ENCODE measurements around the gene HMGB4. TPM values are rescaled to one million over a fixed set of nuclear protein-coding genes. Genes with fewer than 3 reads are reported as not detected.

HMGB4 gene
- total RNA-seq, 1 experiment from 2014 or later: not detected

GRCh38 chr1:33824971-33825370 is 38.9 kb upstream of the HMGB4 start:
- Histone ChIP-seq H3K27me3 (replicated peaks; ENCODE audit: control insufficient read depth, insufficient read depth, low read length) (no peaks in the 10 kb centered on the region), H3K9me3 (no peaks in the 10 kb centered on the region), H3K36me3 (ENCODE audit: control insufficient read depth, insufficient read depth, low read length) (no peaks in the 10 kb centered on the region), H3K4me1 (no peaks in the 10 kb centered on the region), H3K4me3 (ENCODE audit: low read depth, low read length) (no peak overlapping the region)
- POLR2A ChIA-PET: no interaction called here
- DNase-seq: no peak
- no peaks in the 10 kb centered on the region for H3K36me3 Mint-ChIP-seq (ENCODE audit: insufficient read depth, unreplicated experiment)
- TF ChIP-seq, protein P1, sequence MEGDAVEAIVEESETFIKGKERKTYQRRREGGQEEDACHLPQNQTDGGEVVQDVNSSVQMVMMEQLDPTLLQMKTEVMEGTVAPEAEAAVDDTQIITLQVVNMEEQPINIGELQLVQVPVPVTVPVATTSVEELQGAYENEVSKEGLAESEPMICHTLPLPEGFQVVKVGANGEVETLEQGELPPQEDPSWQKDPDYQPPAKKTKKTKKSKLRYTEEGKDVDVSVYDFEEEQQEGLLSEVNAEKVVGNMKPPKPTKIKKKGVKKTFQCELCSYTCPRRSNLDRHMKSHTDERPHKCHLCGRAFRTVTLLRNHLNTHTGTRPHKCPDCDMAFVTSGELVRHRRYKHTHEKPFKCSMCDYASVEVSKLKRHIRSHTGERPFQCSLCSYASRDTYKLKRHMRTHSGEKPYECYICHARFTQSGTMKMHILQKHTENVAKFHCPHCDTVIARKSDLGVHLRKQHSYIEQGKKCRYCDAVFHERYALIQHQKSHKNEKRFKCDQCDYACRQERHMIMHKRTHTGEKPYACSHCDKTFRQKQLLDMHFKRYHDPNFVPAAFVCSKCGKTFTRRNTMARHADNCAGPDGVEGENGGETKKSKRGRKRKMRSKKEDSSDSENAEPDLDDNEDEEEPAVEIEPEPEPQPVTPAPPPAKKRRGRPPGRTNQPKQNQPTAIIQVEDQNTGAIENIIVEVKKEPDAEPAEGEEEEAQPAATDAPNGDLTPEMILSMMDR (IDR thresholded peaks at IDR 0.05; ENCODE audit: insufficient read depth in 1 of 2, low read depth in 1 of 2, low read length in 1 of 2, severe bottlenecking in 1 of 2, unreplicated experiment in 1 of 2): no peak
- H3K27me3 Mint-ChIP-seq (ENCODE audit: insufficient read depth, unreplicated experiment): peaks cover 6% of the 10 kb centered on the region
- no peaks in the 10 kb centered on the region for H3K4me1 Mint-ChIP-seq (ENCODE audit: low read depth, unreplicated experiment)
- H3K27ac Mint-ChIP-seq (ENCODE audit: unreplicated experiment): no peak overlapping the region
- H3K9me3 Mint-ChIP-seq (ENCODE audit: unreplicated experiment): no peaks in the 10 kb centered on the region
- BruUV-seq (replicated peaks): no TSS peak
- H3K4me3 Mint-ChIP-seq (ENCODE audit: unreplicated experiment): no peak overlapping the region
- CTCF ChIA-PET: no interaction called here
- intact Hi-C loops (cut with micrococcal nuclease; ENCODE audit: unreplicated experiment): no loop called here

DNA sequence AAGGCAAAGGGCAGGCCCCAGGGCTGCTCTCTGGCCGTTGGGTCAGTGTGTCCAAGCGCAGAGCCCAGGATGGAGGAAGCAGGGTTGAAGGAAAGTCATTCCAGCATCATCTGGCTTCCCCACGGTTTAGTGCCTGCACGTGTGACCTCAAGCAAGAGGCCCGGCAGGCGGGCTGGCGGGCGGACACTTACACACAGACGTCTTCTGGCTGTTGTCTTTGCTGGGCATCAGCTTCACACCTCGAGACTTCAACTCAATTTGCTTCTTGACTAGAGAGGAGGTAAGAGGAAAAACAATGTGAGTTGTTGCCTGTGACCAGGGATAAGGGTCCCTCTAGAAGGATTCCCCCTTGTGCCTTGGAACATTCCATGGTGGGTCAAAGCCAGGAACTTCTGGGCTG is 38.4 kb upstream of the HMGB4 start:
- H3K36me3 Mint-ChIP-seq (ENCODE audit: insufficient read depth, unreplicated experiment): no peaks in the 10 kb centered on the region
- POLR2A ChIA-PET: no interaction called here
- Histone ChIP-seq H3K27me3 (replicated peaks; ENCODE audit: control insufficient read depth, insufficient read depth, low read length) (no peaks in the 10 kb centered on the region), H3K36me3 (ENCODE audit: control insufficient read depth, insufficient read depth, low read length) (no peaks in the 10 kb centered on the region), H3K4me1 (no peaks in the 10 kb centered on the region), H3K4me3 (ENCODE audit: low read depth, low read length) (no peak overlapping the region), H3K9me3 (no peaks in the 10 kb centered on the region)
- H3K4me3 Mint-ChIP-seq (ENCODE audit: unreplicated experiment): no peak overlapping the region
- DNase-seq: no peak
- H3K27me3 Mint-ChIP-seq (ENCODE audit: insufficient read depth, unreplicated experiment): peaks cover 6% of the 10 kb centered on the region
- no TSS peak for BruUV-seq (replicated peaks)
- H3K9me3 Mint-ChIP-seq (ENCODE audit: unreplicated experiment): peaks cover 3% of the 10 kb centered on the region
- intact Hi-C loops (cut with micrococcal nuclease; ENCODE audit: unreplicated experiment): no loop called here
- no peaks in the 10 kb centered on the region for H3K4me1 Mint-ChIP-seq (ENCODE audit: low read depth, unreplicated experiment)
- CTCF ChIA-PET: no interaction called here
- H3K27ac Mint-ChIP-seq (ENCODE audit: unreplicated experiment): no peak overlapping the region
- TF ChIP-seq, protein P1 (IDR thresholded peaks at IDR 0.05; ENCODE audit: insufficient read depth in 1 of 2, low read depth in 1 of 2, low read length in 1 of 2, severe bottlenecking in 1 of 2, unreplicated experiment in 1 of 2): no peak

DNA sequence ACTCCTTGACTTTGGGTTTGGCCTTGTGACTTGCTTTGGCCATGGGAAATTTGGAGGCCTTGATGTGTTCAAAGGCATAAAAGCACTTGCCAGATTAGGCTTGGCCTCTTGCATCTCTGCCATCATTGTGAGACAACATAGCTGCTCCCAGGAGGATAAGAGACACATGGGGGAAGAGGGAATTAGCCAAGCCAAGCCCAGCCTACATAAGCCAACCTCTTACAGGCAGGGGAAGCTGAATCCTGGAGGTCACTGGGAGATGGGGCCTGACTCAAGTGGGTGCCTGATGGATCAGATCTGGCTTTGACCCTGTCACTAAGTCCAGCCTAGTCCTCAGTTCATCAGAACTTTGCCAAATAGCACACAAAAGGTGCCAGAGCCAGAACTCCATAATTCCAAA is 37.6 kb upstream of the HMGB4 start:
- Mint-ChIP-seq H3K36me3 (ENCODE audit: insufficient read depth, unreplicated experiment) (no peaks in the 10 kb centered on the region), H3K27ac (ENCODE audit: unreplicated experiment) (no peak overlapping the region), H3K9me3 (ENCODE audit: unreplicated experiment) (peaks cover 9% of the 10 kb centered on the region), H3K4me3 (ENCODE audit: unreplicated experiment) (no peak overlapping the region), H3K27me3 (ENCODE audit: insufficient read depth, unreplicated experiment) (peaks cover 6% of the 10 kb centered on the region), H3K4me1 (ENCODE audit: low read depth, unreplicated experiment) (no peaks in the 10 kb centered on the region)
- ChIA-PET CTCF (no interaction called here), POLR2A (no interaction called here)
- no peaks in the 10 kb centered on the region for H3K4me1 ChIP-seq
- BruUV-seq (replicated peaks): no TSS peak
- intact Hi-C loops (cut with micrococcal nuclease; ENCODE audit: unreplicated experiment): no loop called here
- TF ChIP-seq, protein P1 (IDR thresholded peaks at IDR 0.05; ENCODE audit: insufficient read depth in 1 of 2, low read depth in 1 of 2, low read length in 1 of 2, severe bottlenecking in 1 of 2, unreplicated experiment in 1 of 2): no peak
- no peaks in the 10 kb centered on the region for H3K9me3 ChIP-seq
- no peaks in the 10 kb centered on the region for H3K27me3 ChIP-seq (replicated peaks; ENCODE audit: control insufficient read depth, insufficient read depth, low read length)
- H3K36me3 ChIP-seq (ENCODE audit: control insufficient read depth, insufficient read depth, low read length): no peaks in the 10 kb centered on the region
- no peak for DNase-seq
- no peak overlapping the region for H3K4me3 ChIP-seq (ENCODE audit: low read depth, low read length)

Measured in Caco-2 (cell line).